ENCODE measurements around the gene ZNF407.
A peak's percentile ranks its signal among the peaks of the same experiment; 100 is the strongest.
"Not testable (repeated sequence)": the region's sequence is repeated elsewhere in the genome, so short reads cannot be mapped to it uniquely, and the experiment has no call there.

ZNF407 gene

GRCh38 chr18:74957588-74958224 lies 360.0 kb downstream of the ZNF407 start:
- WGBS (ENCODE audit: insufficient coverage, insufficient read length): no CpG with 5 or more reads among the region's 8 CpGs
- no peak for DNase-seq (ENCODE audit: low read depth, low spot score)
- no peak overlapping the region for H3K4me3 ChIP-seq (ENCODE audit: low read length)
- H3K9me3 ChIP-seq (ENCODE audit: control insufficient read depth, insufficient read depth, low read length): no peaks in the 10 kb centered on the region
- H3K4me1 ChIP-seq (ENCODE audit: control insufficient read depth, insufficient read depth, low read length): no peaks in the 10 kb centered on the region
- H3K36me3 ChIP-seq (ENCODE audit: control insufficient read depth, insufficient read depth, low read length): no peaks in the 10 kb centered on the region
- H3K27ac ChIP-seq (ENCODE audit: low read length): no peak overlapping the region
- H3K27me3 ChIP-seq (ENCODE audit: control insufficient read depth, insufficient read depth, low read length): no peaks in the 10 kb centered on the region

GRCh38 chr18:74959216-74959615 lies 361.5 kb downstream of the ZNF407 start:
- no peak overlapping the region for H3K4me3 ChIP-seq (ENCODE audit: low read length)
- DNase-seq (ENCODE audit: low read depth, low spot score): no peak
- H3K4me1 ChIP-seq (ENCODE audit: control insufficient read depth, insufficient read depth, low read length): no peaks in the 10 kb centered on the region
- no peaks in the 10 kb centered on the region for H3K36me3 ChIP-seq (ENCODE audit: control insufficient read depth, insufficient read depth, low read length)
- H3K9me3 ChIP-seq (ENCODE audit: control insufficient read depth, insufficient read depth, low read length): no peaks in the 10 kb centered on the region
- no peak overlapping the region for H3K27ac ChIP-seq (ENCODE audit: low read length)
- no peaks in the 10 kb centered on the region for H3K27me3 ChIP-seq (ENCODE audit: control insufficient read depth, insufficient read depth, low read length)
- WGBS (ENCODE audit: insufficient coverage, insufficient read length): no CpG with 5 or more reads among the region's 3 CpGs

GRCh38 chr18:74961596-74961995 lies 363.9 kb downstream of the ZNF407 start:
- Histone ChIP-seq H3K27me3 (ENCODE audit: control insufficient read depth, insufficient read depth, low read length) (no peaks in the 10 kb centered on the region), H3K9me3 (ENCODE audit: control insufficient read depth, insufficient read depth, low read length) (no peaks in the 10 kb centered on the region), H3K4me3 (ENCODE audit: low read length) (no peak overlapping the region), H3K27ac (ENCODE audit: low read length) (no peak overlapping the region), H3K4me1 (ENCODE audit: control insufficient read depth, insufficient read depth, low read length) (no peaks in the 10 kb centered on the region), H3K36me3 (ENCODE audit: control insufficient read depth, insufficient read depth, low read length) (no peaks in the 10 kb centered on the region)
- DNase-seq (ENCODE audit: low read depth, low spot score): no peak
- no CpG with 5 or more reads among the region's 6 CpGs for WGBS (ENCODE audit: insufficient coverage, insufficient read length)

- H3K4me3 ChIP-seq (ENCODE audit: low read length): no peak overlapping the region
- DNase-seq (ENCODE audit: low read depth, low spot score): peak; percentile 25
- H3K4me1 ChIP-seq (ENCODE audit: control insufficient read depth, insufficient read depth, low read length): no peaks in the 10 kb centered on the region
- no peaks in the 10 kb centered on the region for H3K9me3 ChIP-seq (ENCODE audit: control insufficient read depth, insufficient read depth, low read length)
- H3K36me3 ChIP-seq (ENCODE audit: control insufficient read depth, insufficient read depth, low read length): no peaks in the 10 kb centered on the region
- no peak overlapping the region for H3K27ac ChIP-seq (ENCODE audit: low read length)
- H3K27me3 ChIP-seq (ENCODE audit: control insufficient read depth, insufficient read depth, low read length): no peaks in the 10 kb centered on the region
- no CpG with 5 or more reads among the region's 7 CpGs for whole genome bisulfite sequencing (ENCODE audit: insufficient coverage, insufficient read length)
These were observed 366.3 kb downstream of the ZNF407 start for GRCh38 chr18:74963820-74964446.

GRCh38 chr18:74965682-74966081 lies 368.0 kb downstream of the ZNF407 start:
- WGBS (ENCODE audit: insufficient coverage, insufficient read length): no CpG with 5 or more reads among the region's 1 CpG
- Histone ChIP-seq H3K36me3 (ENCODE audit: control insufficient read depth, insufficient read depth, low read length) (no peaks in the 10 kb centered on the region), H3K9me3 (ENCODE audit: control insufficient read depth, insufficient read depth, low read length) (no peaks in the 10 kb centered on the region), H3K27ac (ENCODE audit: low read length) (no peak overlapping the region), H3K4me1 (ENCODE audit: control insufficient read depth, insufficient read depth, low read length) (no peaks in the 10 kb centered on the region), H3K4me3 (ENCODE audit: low read length) (no peak overlapping the region), H3K27me3 (ENCODE audit: control insufficient read depth, insufficient read depth, low read length) (no peaks in the 10 kb centered on the region)
- DNase-seq (ENCODE audit: low read depth, low spot score): no peak

- Histone ChIP-seq H3K36me3 (ENCODE audit: control insufficient read depth, insufficient read depth, low read length) (no peaks in the 10 kb centered on the region), H3K4me3 (ENCODE audit: low read length) (no peak overlapping the region), H3K9me3 (ENCODE audit: control insufficient read depth, insufficient read depth, low read length) (no peaks in the 10 kb centered on the region), H3K27ac (ENCODE audit: low read length) (no peak overlapping the region), H3K27me3 (ENCODE audit: control insufficient read depth, insufficient read depth, low read length) (no peaks in the 10 kb centered on the region), H3K4me1 (ENCODE audit: control insufficient read depth, insufficient read depth, low read length) (no peaks in the 10 kb centered on the region)
- DNase-seq (ENCODE audit: low read depth, low spot score): no peak
- WGBS (ENCODE audit: insufficient coverage, insufficient read length): no CpG with 5 or more reads among the region's 3 CpGs
These were observed 369.8 kb downstream of the ZNF407 start for GRCh38 chr18:74967438-74967837.

GRCh38 chr18:74967979-74968378 lies 370.3 kb downstream of the ZNF407 start:
- Histone ChIP-seq H3K27me3 (ENCODE audit: control insufficient read depth, insufficient read depth, low read length) (no peaks in the 10 kb centered on the region), H3K4me3 (ENCODE audit: low read length) (no peak overlapping the region), H3K9me3 (ENCODE audit: control insufficient read depth, insufficient read depth, low read length) (no peaks in the 10 kb centered on the region), H3K4me1 (ENCODE audit: control insufficient read depth, insufficient read depth, low read length) (no peaks in the 10 kb centered on the region), H3K36me3 (ENCODE audit: control insufficient read depth, insufficient read depth, low read length) (no peaks in the 10 kb centered on the region), H3K27ac (ENCODE audit: low read length) (no peak overlapping the region)
- DNase-seq (ENCODE audit: low read depth, low spot score): no peak
- WGBS (ENCODE audit: insufficient coverage, insufficient read length): no CpG with 5 or more reads among the region's 2 CpGs

- not testable (repeated sequence) for H3K27ac ChIP-seq (ENCODE audit: low read length)
- WGBS (ENCODE audit: insufficient coverage, insufficient read length): no CpG with 5 or more reads among the region's 4 CpGs
These were observed 373.7 kb downstream of the ZNF407 start for GRCh38 chr18:74971358-74971757.

GRCh38 chr18:74971776-74972175 lies 374.1 kb downstream of the ZNF407 start:
- not testable (repeated sequence) for H3K36me3 ChIP-seq (ENCODE audit: control insufficient read depth, insufficient read depth, low read length)

More at GRCh38 chr18:74971358-74971757, 373.7 kb downstream of the ZNF407 start:
- not testable (repeated sequence) for H3K4me1 ChIP-seq (ENCODE audit: control insufficient read depth, insufficient read depth, low read length); DNase-seq (ENCODE audit: low read depth, low spot score); H3K4me3 ChIP-seq (ENCODE audit: low read length); H3K27me3 ChIP-seq (ENCODE audit: control insufficient read depth, insufficient read depth, low read length); H3K9me3 ChIP-seq (ENCODE audit: control insufficient read depth, insufficient read depth, low read length); H3K36me3 ChIP-seq (ENCODE audit: control insufficient read depth, insufficient read depth, low read length)

GRCh38 chr18:74972354-74972753 lies 374.7 kb downstream of the ZNF407 start:
- no peak overlapping the region for H3K27ac ChIP-seq (ENCODE audit: low read length)
- no CpG with 5 or more reads among the region's 1 CpG for WGBS (ENCODE audit: insufficient coverage, insufficient read length)
- H3K4me3 ChIP-seq (ENCODE audit: low read length): no peak overlapping the region
- no peak for DNase-seq (ENCODE audit: low read depth, low spot score)
- no peaks in the 10 kb centered on the region for H3K4me1 ChIP-seq (ENCODE audit: control insufficient read depth, insufficient read depth, low read length)
- H3K9me3 ChIP-seq (ENCODE audit: control insufficient read depth, insufficient read depth, low read length): no peaks in the 10 kb centered on the region
- H3K27me3 ChIP-seq (ENCODE audit: control insufficient read depth, insufficient read depth, low read length): no peaks in the 10 kb centered on the region
- no peaks in the 10 kb centered on the region for H3K36me3 ChIP-seq (ENCODE audit: control insufficient read depth, insufficient read depth, low read length)

More at GRCh38 chr18:74971776-74972175, 374.1 kb downstream of the ZNF407 start:
- not testable (repeated sequence) for H3K4me3 ChIP-seq (ENCODE audit: low read length); DNase-seq (ENCODE audit: low read depth, low spot score); H3K4me1 ChIP-seq (ENCODE audit: control insufficient read depth, insufficient read depth, low read length); H3K27ac ChIP-seq (ENCODE audit: low read length); H3K27me3 ChIP-seq (ENCODE audit: control insufficient read depth, insufficient read depth, low read length); H3K9me3 ChIP-seq (ENCODE audit: control insufficient read depth, insufficient read depth, low read length)
- no CpG with 5 or more reads among the region's 2 CpGs for WGBS (ENCODE audit: insufficient coverage, insufficient read length)

GRCh38 chr18:74975001-74975400 lies 377.3 kb downstream of the ZNF407 start:
- no peak for DNase-seq (ENCODE audit: low read depth, low spot score)
- Histone ChIP-seq H3K27ac (ENCODE audit: low read length) (no peak overlapping the region), H3K36me3 (ENCODE audit: control insufficient read depth, insufficient read depth, low read length) (no peaks in the 10 kb centered on the region), H3K9me3 (ENCODE audit: control insufficient read depth, insufficient read depth, low read length) (no peaks in the 10 kb centered on the region), H3K27me3 (ENCODE audit: control insufficient read depth, insufficient read depth, low read length) (no peaks in the 10 kb centered on the region), H3K4me1 (ENCODE audit: control insufficient read depth, insufficient read depth, low read length) (no peaks in the 10 kb centered on the region), H3K4me3 (ENCODE audit: low read length) (no peak overlapping the region)
- WGBS (ENCODE audit: insufficient coverage, insufficient read length): no CpG with 5 or more reads among the region's 5 CpGs

Measured in iPS DF 6.9 (cell line).